Hippocampal formation (tissue), 2 donors: Measurements from ENCODE around the gene SNAP47.

Experiments used
- DNase-seq, 2 donors: peaks; one replicate each; lab custom pipeline; 2025; lab: John Stamatoyannopoulos, UW

The SNAP47 gene

DNA sequence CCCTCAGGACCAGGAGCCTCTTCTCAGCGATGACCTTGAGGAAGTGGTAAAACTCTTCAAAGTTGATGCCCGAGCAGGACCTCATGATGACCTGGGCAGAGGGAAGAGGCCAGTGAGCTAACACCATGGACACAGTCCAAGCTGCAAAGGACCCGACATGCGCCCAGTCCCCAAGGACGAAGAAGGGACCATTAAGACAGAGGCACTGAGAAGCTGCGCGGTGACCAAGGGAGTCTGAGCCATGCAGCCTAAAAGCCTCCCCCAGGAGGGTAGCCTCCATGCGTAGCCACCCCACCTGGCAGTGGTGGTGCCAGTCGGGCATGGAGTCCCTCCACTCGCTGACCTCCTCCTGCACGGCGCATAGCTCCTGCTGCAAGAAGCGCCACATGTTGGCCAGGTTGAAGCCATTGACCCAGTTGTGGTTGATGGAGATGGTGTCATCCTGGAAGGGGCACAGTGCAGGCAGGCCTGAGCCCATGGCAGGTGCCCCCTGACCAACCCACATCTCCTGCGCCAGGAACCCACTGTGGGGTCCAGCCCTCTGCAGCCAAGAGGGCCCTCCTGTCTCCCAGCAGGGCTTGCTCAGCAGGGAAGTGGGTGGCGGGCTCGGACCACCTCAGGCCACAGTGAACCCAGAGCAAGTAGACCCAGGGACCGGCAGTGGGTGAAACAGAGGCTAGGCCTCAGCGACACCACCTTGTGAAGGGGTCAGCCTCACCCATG, 2.5 kb upstream of the SNAP47 start:
- DNase-seq = no peak

DNA sequence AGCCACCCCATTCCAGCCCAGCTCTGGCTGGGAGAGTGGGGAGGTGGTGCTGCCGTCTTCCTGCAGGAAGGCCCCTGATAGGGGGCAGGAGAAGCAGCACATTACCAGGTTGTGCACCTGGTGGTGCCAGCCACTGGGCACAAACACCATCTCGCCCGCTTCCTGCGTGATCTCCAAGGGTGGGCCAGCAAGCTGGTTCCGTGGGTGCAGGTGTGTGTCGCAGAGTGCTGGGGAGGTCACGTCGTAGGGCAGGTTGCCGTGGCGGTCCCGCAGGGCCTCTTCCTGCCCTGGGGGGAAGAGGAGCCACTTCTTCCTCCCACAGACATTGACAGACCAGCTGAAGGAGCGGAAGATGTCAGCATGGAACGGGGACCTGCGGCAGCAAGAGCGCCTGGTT, 1.9 kb upstream of the SNAP47 start:
- DNase-seq = no peak

DNA sequence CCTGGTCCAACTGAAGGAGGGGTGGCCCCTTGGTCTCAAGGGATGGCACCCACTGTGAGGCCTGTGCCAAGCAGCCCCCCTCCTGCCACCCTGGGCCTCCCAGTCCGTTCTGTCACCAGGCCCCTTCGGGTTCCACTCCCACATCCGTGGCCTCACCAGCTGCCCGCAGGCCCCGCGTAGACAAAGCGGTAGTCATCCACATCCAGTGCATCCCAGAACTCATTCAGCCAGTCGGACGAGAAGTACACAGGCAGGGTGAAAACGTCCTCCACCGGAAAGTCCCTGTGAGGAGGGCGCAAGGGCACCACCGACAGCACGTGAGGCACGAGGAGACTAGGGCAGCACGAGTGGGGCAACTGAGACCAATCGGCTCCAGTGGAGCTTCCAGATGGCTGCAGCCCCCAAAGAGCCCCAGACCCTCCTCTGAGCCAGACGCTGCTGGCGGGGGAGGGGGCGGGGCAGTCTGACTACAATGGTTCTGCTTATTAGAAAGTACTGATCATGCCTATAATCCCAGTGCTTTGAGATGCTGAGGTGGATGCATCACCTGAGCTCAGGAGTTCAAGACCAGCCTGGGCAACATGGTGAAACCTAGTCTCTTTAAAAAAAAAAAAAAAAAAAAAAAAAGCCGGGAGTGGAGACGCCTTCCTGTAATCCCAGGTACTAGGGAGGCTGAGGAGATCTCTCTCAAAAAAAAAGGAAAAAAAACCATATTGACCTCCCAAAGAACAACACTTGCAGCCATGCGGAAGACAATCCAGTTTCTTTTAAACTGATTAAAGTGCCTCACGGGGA, 1.3 kb upstream of the SNAP47 start:
- DNase-seq = no peak

DNA sequence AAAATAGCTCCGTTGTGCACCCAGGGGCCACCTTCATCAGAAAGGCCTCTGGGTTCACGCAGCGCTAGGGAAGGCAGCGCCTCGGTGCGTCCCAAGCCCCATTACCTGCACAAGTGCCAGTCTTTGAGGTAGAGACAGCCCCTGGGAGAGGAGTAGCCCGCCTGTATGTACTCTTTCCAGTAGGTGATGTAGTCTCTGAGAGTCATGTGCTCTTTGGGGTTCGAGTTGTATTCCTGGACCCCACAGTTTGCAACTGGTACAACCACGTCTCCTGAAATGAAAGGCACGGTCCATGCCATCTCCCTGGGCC, 734 bp upstream of the SNAP47 start:
- no peak for DNase-seq

DNA sequence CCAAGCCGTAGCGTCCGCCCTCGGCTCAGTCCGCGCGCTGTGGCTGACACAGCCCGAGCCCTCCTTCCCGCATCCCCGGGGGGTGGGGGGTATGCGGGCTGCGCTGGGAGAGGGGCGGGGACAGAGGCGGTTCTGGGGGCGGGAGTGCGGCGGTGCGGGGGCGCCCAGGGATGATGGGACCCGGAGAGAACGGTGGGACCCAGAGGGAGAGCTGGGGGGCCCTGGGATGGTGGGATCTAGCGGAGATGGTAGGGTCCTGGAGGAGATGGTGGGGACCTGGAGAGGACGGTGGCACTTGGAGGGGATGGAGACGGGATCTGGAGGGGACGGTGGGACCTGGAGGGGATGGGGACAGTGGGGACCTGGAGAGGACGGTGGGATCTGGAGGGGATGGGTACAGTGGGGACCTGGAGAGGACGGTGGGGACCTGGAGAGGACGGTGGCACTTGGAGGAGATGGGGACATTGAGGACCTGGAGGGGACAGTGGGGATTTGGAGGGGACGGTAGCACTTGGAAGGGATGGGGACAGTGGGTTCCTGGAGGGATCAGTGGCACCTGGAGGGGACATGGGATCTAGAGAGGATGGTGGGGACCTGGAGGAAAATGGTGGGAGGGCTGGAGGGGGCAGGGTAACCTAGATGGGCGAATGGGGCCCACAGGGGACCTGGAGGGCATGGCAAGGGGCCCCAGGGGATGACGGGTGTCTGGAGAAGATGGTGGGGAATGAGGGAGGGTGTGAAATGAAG, 477 bp downstream of the SNAP47 start:
- no peak for DNase-seq

DNA sequence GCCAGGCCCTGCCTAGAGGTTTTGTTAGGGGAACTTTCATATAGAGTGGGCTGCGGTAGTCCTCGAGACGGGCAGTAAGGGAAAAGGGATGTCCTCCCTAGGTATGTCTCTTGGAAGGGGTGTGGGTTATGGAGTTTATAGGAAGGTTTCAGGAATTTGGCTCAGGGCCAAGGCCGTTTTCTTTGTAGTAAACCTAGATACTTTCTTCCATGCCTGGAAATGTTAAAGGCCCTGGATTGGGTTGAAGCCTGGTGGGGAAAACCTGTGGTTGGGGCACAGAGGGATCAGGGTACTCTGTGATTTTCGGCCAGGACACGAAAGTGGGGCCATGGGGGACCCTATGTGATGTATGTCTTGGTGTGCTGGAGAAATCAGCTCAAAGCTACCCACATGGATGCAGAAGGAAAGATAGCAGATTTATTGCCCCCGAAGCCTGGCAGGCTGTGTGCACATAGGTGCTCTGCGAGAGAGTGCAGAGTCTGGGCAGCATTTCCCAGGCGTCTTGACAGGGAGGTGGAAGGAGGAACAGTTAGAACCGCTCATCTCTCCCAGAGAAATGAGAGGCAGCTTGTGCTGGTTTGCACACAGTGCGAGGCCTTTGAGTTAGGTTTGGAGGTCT, 1.7 kb downstream of the SNAP47 start:
- DNase-seq = no peak

DNA sequence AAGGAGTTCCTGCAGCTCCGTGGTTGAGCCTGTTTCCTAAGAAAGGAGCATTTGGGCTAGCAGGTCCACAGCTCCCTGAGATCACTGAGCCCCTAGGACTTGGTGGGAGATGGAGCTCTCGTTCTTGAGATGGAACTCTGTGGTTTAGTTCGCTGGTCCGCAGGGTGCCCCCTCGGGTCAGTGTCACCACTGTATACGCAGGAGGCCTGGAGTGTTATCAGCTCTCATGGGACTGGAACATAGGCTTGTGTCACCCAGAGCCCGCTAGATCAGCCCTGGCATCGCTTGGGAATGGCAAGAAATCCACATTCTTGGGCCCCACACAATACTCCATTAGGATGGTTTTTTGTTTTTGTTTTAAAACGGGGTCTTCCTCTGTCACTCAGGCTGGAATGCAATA, 3.6 kb downstream of the SNAP47 start:
- DNase-seq = no peak

DNA sequence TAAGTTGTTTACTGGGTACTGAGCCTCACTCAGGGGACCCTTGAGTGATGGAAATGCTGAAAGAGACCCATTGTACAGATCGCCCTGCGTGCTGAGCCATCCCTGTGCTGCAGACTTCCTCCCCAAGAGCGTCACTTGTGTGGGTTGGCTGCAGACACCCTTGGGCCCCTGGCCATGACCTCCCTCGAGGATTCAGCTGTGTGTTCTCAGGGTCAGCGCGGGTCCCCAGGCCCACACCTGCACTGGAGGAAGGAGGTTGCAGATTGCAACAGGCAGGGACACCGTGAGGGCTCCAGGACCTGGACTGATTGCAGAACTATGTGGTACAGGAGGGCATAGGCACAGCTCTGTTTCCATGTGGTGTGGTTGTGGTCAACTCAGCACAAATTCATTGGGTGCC, 4.4 kb downstream of the SNAP47 start:
- DNase-seq = no peak

DNA sequence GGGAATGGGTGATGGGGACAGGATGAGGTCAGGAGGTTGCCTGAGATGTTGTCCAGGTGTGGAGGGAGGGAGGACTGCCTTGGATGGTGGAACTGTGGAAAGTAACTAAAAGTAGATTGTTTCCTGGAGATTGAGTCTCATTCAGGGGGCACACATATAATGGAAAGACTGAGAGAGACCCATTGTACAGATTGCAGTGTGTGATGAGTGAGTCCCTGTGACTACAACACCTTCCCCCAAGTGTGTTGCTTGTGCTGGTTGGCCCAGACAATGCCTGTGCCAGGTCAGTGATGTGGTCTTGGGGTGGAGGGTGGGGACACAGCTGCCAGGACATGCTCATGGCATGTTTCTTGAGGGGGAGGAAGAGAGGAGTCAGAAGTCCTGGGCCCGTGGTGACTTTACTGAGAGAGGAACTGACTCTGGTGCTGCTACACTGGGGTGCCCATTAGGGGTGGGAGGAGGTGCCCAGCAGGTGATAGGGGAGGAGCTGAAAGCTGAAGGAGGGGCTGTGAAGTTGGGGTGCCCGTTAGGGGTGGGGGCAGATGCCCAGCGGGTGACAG, 5.2 kb downstream of the SNAP47 start:
- no peak for DNase-seq

DNA sequence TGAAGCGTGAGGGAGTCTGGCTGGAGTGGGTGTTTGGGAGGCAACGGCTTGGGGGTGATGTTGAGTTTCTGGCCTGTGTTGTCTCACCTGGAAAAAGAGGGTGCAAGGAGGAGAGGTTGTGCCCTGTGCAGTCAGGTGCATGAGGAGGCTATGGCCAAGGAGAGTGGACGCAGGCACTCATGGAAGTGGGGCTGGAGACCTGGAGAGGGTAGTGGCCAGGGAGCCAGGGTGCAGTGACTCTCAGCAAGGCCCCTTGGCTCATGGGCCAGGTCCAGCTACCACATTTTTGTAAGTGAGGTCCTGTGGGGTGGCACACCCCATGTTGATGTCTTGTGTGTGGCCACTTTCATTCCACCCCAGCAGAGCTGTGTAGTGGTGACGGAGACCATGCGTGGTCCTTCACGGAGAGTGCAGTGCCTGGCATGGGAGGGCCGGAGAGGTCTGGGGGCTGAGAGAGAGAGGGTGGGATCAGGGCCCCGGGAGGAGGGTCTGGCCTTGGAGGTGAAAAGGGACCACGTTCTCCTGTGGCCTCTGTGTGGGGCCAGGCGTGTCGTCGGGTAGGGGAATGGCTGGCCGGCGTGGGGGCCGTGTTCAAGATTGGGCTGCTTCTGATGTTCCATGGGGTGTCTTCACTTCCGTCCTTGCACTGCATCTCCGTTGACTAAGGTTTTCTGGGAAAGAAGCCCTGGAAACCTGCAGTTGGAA, 6.1 kb downstream of the SNAP47 start:
- DNase-seq = no peak

DNA sequence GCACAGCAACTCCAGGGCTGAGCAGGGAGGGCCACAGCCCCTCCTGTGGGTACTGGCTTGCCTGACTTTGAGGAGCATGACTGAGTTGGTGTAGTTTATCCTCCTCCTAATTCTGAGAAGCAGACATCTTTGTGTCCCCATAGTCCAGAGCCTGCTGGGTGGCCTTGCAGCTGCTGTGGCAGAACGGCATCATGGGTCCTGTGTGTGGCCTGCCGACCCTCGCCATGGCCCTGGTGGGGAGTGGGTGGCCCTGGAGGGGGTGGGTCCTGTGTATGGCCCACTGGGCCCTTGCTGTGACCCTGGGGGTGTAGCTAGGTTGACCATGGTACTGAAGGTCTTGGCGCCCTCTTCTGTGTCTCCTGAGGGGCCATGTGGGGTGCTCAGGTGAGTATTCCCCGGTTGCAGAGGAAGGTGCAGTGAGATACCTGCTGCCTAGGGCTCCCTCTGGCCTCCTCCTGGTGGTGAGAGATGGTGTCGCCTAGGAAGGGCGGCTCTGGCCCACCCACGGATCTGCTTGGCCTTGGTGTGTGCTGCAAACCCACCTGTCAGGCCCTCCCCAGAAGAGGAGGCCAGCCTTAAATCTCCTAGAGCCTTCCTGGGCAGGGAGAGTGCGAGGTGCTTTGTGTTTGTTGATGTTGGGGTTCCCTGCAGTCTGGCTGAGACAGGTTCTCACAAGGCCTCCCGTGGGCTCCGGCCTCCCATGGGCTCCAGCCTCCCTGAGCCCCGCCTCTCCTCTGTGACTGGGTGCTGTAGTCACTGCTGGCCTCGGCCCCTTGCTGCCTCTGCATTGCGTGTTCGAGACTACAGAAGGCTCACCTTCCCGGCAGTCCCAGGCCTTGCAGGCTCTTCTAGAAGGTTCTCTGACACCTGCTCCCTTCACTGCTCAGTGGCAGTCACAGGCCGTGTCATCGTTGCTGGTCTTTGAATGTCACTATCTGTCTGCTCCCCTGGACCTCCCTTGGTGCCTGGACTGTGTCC, 7.8 kb downstream of the SNAP47 start:
- no peak for DNase-seq

DNA sequence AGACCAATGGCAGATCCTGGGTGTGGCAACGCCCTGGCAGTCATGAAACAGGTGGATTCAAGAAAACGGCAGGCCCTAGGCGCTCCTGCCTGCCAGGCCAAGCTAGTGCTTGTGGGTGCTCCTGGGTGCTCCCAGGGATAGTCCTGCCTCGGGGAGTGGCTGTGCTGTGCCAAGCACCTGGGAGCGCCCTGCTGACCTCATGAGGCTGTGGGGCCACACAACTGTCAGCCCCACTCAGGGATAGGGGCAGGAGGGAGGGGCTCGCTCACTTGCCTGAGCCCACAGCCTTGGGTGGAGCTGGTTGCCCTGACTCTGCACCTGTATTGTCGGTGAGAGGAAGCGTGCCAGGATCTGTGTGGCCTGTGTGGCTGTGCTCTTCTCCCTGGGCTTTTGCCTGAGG, 9.4 kb downstream of the SNAP47 start:
- no peak for DNase-seq

DNA sequence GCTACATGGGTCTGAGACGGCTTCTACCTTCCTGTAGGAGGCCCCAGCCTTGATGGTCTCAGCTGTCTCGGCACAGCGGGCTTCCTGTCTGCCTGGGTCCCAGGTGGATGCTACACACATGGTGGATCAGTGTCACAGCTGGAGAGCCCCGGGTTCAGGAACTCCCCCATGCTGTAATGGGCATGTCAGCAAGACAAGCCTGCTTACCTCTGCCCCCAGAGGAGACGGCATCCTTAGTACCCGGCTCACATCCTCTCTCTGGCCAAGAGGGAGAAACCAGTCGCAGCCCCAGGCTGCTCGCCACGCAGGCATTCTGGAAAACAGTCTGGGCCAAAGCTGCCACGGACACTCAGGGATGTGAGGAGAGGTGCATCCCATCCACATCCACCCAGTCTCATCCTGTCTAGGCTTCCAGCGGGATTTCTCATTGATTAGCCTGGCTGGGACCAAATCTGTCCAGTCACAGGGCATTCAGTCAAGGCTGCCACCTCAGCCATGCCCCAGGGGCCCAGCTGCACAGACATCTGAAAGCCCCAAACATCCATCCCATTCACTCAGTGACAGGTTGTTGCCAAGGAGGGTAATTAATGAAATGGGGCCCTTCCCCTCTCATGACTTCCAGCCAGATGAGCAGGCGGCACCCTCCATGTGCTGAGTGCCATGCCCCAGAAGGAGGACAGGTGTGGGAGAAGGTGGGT, 10.5 kb downstream of the SNAP47 start:
- DNase-seq = no peak

DNA sequence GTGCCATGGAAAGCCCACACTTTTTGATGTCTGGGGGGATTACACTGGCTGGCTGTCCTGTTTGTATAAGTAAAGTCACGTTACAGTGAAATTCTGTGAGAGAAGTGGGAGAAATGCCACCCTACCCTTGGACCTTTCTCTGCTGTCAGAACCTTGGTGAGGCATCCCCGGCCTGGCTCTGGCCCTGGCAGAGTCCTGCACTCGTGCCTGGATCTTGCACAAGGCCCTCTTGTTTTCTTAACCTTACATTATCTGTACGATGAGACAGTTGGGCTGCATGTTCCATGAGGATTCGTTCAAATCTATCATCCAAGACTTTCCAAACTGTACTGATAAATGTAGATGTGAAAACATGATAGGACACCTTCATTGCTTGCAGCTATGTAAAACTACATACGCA, 11.4 kb downstream of the SNAP47 start:
- no peak for DNase-seq

DNA sequence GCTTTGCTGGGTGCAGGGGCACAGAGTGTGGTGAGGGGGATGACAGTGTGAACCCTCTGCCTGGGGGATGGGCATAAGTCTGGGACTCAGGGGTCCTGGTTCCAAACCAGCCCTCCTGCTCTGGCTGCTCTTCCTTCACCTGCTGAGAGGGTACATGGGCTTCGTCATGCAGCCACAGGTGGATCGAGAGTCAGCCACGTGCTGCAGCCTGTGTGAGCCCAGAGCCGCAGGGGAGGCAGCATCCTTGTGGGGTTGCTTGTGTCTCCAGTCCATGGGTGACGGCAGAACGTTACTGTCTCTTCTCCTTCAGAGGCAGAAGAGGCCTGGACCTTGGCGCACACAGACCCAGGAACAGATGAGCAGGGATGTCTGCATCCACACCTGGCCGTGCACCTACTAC, 12.1 kb downstream of the SNAP47 start:
- no peak for DNase-seq

DNA sequence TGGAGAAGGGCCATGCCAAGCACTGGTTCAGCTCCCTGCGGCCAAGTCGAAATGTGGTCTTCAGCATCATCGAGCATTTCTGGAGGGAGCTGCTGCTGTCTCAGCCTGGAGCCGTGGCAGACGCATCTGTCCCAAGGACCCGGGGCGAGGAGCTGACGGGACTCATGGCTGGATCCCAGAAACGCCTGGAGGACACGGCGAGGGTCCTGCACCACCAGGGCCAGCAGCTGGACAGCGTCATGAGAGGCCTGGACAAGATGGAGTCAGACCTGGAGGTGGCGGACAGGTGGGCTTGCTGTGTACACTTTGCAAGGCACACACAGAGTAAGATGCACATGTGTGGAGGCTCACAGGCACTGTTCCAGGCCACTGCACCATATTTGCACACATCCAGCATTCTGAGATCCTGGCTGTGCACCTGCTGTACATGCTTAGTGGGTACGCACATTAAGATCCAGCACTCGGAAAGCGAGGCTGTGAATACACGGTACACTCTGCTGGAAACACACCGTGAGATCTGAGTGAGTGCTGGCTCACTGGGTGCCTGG, 12.8 kb downstream of the SNAP47 start:
- DNase-seq = no peak

DNA sequence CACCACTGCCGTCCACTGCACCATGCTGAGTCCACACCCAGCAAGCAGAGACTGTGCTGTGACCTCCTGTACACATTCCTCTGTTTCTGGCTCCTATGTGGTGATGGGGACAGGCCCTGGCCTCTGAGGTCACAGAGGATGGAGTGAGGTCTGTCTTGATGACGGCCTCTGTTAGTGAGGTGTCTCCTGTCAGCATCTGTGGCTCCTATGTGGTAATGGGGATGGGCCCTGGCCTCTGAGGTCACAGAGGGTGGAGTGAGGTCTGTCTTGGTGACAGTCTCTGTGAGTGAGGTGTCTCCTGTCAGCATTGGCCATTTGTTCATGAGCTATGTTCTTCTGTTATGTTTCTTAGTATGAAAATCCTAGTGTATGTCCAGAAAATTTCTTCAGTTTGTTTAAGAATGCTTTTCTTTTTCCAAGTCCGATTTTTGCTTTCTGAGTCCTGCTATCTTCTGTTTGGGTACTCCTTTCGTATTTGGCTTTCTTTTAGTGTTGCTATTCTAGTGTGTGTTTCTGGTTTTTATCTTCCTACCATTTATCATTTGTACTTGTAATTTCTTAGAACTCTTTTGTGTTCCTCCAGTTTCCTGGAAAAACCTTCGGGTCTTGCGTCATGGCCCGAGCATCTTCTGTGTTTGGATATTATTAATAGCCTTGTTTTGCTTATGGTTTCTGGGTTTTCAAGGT, 13.4 kb downstream of the SNAP47 start:
- no peak for DNase-seq

DNA sequence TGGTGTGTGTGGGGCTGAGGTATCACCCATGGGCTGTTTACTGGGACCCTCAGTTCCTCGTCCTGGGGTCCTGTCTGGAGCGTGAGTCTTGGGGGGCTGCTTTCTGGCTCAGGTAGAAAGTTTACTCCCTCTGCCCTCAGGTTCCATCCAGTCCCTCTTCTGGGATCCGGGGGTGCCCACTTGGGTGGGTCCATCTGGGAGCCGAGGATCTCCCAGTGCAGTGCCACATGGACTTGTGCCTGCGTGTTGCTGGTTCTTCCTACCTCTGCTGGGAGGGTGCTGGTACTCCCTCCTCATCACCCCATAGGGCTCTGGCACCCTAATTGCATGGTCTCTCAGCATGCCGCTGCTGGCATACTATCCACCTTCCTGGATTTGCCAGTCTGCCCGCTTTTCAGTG, 14.0 kb downstream of the SNAP47 start:
- DNase-seq = no peak
